CD14-positive monocyte (primary cell): ENCODE measurements around the gene RSAD2. TPM values are rescaled to one million over a fixed set of nuclear protein-coding genes. Genes with fewer than 3 reads are reported as not detected.
"Not testable (repeated sequence)": the region's sequence is repeated elsewhere in the genome, so short reads cannot be mapped to it uniquely, and the experiment has no call there.

Experiments
- DNase-seq, 3 donors: peaks; one replicate each; pipeline ENCODE4 v3.0.0-alpha.2; 2011 to 2022
- H2AFZ ChIP-seq: 2 replicates; pipeline ENCODE4 v1.6.0; 2012; ENCODE audit warnings: mild to moderate bottlenecking, low read depth, low read length, inconsistent platforms; ENCODE audit not compliant: insufficient read depth, poor library complexity, severe bottlenecking
- H3K27ac ChIP-seq, 2 donors: 1 replicate in 1 of 2; 2 replicates in 1 of 2; pipeline ENCODE4 v1.5.1; 2012 to 2013; ENCODE audit warnings: low read length in 2 of 2, control low read depth in 1 of 2, inconsistent platforms in 1 of 2, low read depth in 1 of 2, mild to moderate bottlenecking in 1 of 2
- H3K27me3 ChIP-seq, 2 donors: one replicate each; pipeline versions ENCODE4 v1.6.0 to v1.6.1; 2011 to 2013; ENCODE audit warnings: low read length in 2 of 2; ENCODE audit not compliant: control insufficient read depth in 2 of 2, insufficient read depth in 2 of 2
- H3K36me3 ChIP-seq, 2 donors: replicated peaks in 1 of 2; 1 replicate in 1 of 2; 2 replicates in 1 of 2; pipeline versions ENCODE4 v1.5.1 to v1.6.1; 2012 to 2013; ENCODE audit warnings: low read length in 2 of 2, control low read depth in 1 of 2, inconsistent platforms in 1 of 2, mild to moderate bottlenecking in 1 of 2; ENCODE audit not compliant: insufficient read depth in 2 of 2, control insufficient read depth in 1 of 2
- H3K4me1 ChIP-seq, 2 donors: 1 replicate in 1 of 2; 2 replicates in 1 of 2; pipeline versions ENCODE4 v1.5.1 to v1.6.1; 2012 to 2013; ENCODE audit warnings: low read length in 2 of 2, control low read depth in 1 of 2, inconsistent platforms in 1 of 2, mild to moderate bottlenecking in 1 of 2, moderate library complexity in 1 of 2; ENCODE audit not compliant: insufficient read depth in 2 of 2, control insufficient read depth in 1 of 2
- H3K4me2 ChIP-seq: replicated peaks from 2 replicates; pipeline ENCODE3; 2012; ENCODE audit warnings: low read length, moderate library complexity, mild to moderate bottlenecking; ENCODE audit not compliant: poor library complexity, severe bottlenecking; ENCODE audit errors: extremely low read depth
- H3K4me3 ChIP-seq, 3 experiments: fragments of 200-600 bp in 1 of 3; sonication (generic) in 1 of 3; replicated peaks in 1 of 3; 1 replicate in 2 of 3; 2 replicates in 1 of 3; pipeline ENCODE4 v1.5.1; 2011 to 2013; ENCODE audit warnings: low read length in 3 of 3, mild to moderate bottlenecking in 3 of 3, control low read depth in 2 of 3, low read depth in 2 of 3, inconsistent platforms in 1 of 3, moderate library complexity in 1 of 3
- H3K79me2 ChIP-seq: 2 replicates; pipeline ENCODE4 v1.6.0; 2012; ENCODE audit warnings: mild to moderate bottlenecking, control low read depth, inconsistent platforms, low read length, moderate library complexity; ENCODE audit not compliant: insufficient read depth
- H3K9ac ChIP-seq: 2 replicates; pipeline ENCODE4 v1.6.0; 2017; ENCODE audit warnings: low read length, mild to moderate bottlenecking; ENCODE audit not compliant: insufficient read depth, poor library complexity, severe bottlenecking
- H3K9me3 ChIP-seq, 2 donors: replicated peaks in 1 of 2; 1 replicate in 1 of 2; 2 replicates in 1 of 2; pipeline versions ENCODE4 v1.5.1 to v1.6.1; 2012 to 2013; ENCODE audit warnings: low read length in 2 of 2, control low read depth in 1 of 2; ENCODE audit not compliant: control insufficient read depth in 1 of 2, insufficient read depth in 1 of 2
- H4K20me1 ChIP-seq: 2 replicates; pipeline ENCODE4 v1.6.0; 2012; ENCODE audit warnings: mild to moderate bottlenecking, low read length, control low read depth, moderate library complexity; ENCODE audit not compliant: insufficient read depth
- H3K27ac Mint-ChIP-seq, 7 donors: one replicate each; pipeline ENCODE4 v1.8.0; 2020; ENCODE audit warnings: mild to moderate bottlenecking in 7 of 7, mixed read lengths in 7 of 7, moderate library complexity in 6 of 7, inconsistent platforms in 2 of 7
- H3K27me3 Mint-ChIP-seq, 3 donors: one replicate each; pipeline ENCODE4 v1.8.0; 2021 to 2022; ENCODE audit warnings: low read depth in 3 of 3, mild to moderate bottlenecking in 3 of 3, mixed read lengths in 3 of 3, moderate library complexity in 3 of 3, inconsistent platforms in 1 of 3
- H3K36me3 Mint-ChIP-seq, 2 donors: one replicate each; pipeline ENCODE4 v1.8.0; 2020; ENCODE audit warnings: mixed read lengths in 2 of 2, inconsistent platforms in 1 of 2, mild to moderate bottlenecking in 1 of 2
- H3K4me1 Mint-ChIP-seq: one replicate; pipeline ENCODE4 v1.8.0; 2020; ENCODE audit warnings: mild to moderate bottlenecking, mixed read lengths
- H3K4me3 Mint-ChIP-seq, 2 donors: one replicate each; pipeline ENCODE4 v1.8.0; 2020; ENCODE audit warnings: mild to moderate bottlenecking in 2 of 2, mixed read lengths in 2 of 2, moderate library complexity in 1 of 2
- H3K9me3 Mint-ChIP-seq, 7 donors: one replicate each; pipeline ENCODE4 v1.8.0; 2020 to 2022; ENCODE audit warnings: mixed read lengths in 7 of 7, mild to moderate bottlenecking in 6 of 7, moderate library complexity in 6 of 7, inconsistent platforms in 2 of 7
- WGBS: methylation state at CpG from one replicate; pipeline ENCODE4 v1.1.5; 2013; ENCODE audit warnings: missing lambda C conversion rate; ENCODE audit not compliant: insufficient coverage; 5-methylcytosine and 5-hydroxymethylcytosine counted together
- intact Hi-C, 2 donors: fragments of 100-400 bp; cut with micrococcal nuclease; formaldehyde crosslinking; loops; one replicate each; pipeline versions ENCODE4 v1.15.0 to v1.15.1; 2023
- polyA plus RNA-seq, 3 donors: library from polyadenylated mRNA; depleted of rRNA in 1 of 3; unstranded in 2 of 3; stranded (reverse) in 1 of 3; fragments of 300-500 nt in 2 of 3; fragments of >200 nt in 1 of 3; fragmentation: Illumina TruSeq in 2 of 3; gene quantifications; 1 replicate in 2 of 3; 2 replicates in 1 of 3; pipeline ENCODE4 v1.2.3, GENCODE V29; 2012 to 2021
- TF ChIP-seq, protein P1 (sequence below): fragments of 200-600 bp; IDR thresholded peaks from one replicate; pipeline ENCODE4 v1.8.0; 2022; ENCODE audit warnings: antibody characterized with exemption, mild to moderate bottlenecking

The RSAD2 gene
- polyA plus RNA-seq, 3 donors: 6.0 to 12.6 (median 10.3) TPM

DNA sequence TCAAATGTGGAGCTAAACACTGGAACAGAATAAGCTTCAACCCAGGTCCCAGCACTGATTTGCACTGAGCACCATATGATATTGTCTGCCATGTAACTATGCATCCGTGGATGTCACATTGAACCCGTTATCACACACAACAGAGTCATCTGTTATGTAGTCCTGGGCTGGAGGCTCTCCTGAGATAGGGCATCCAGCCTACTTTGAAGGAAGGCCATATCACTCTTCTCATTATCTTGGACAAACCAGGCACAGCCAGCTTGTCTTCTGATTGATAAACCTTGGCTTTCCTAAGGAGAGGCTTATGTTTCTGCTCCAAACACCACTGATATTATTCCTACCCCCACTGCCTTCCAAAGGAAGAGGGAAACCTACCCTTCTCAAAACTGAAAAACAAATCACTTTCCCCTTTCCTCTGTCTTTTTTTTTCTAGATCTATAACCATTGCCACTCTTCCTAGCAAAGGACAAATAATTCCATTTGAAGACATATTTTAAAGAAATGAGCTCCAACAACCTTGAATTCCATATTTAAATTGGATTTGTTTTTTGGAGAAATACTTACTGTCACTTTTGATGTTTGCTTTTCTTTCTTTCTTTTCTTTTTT lies 16.4 kb downstream of the RSAD2 start:
- Histone ChIP-seq H3K36me3 (peaks cover 0 to 2% of the 10 kb centered on the region in 2 donors), H2AFZ (no peak overlapping the region), H3K4me1 (no peaks in the 10 kb centered on the region), H3K9me3 (no peaks in the 10 kb centered on the region), H3K9ac (no peak overlapping the region), H4K20me1 (no peaks in the 10 kb centered on the region), H3K27me3 (no peaks in the 10 kb centered on the region), H3K4me3 (no peak overlapping the region), H3K79me2 (no peaks in the 10 kb centered on the region), H3K27ac (no peak overlapping the region), H3K4me2 (no peak overlapping the region)
- 93% methylated on average over 2 of the region's 2 CpGs for WGBS
- Mint-ChIP-seq H3K27me3 (peaks cover 0 to 2% (median 0%) of the 10 kb centered on the region in 3 donors), H3K27ac (no peak overlapping the region), H3K4me1 (no peaks in the 10 kb centered on the region), H3K9me3 (no peaks in the 10 kb centered on the region), H3K36me3 (peaks cover 0 to 7% of the 10 kb centered on the region in 2 donors), H3K4me3 (no peak overlapping the region)
- no peak for DNase-seq
- intact Hi-C loops: no loop called here
- TF ChIP-seq, protein P1, sequence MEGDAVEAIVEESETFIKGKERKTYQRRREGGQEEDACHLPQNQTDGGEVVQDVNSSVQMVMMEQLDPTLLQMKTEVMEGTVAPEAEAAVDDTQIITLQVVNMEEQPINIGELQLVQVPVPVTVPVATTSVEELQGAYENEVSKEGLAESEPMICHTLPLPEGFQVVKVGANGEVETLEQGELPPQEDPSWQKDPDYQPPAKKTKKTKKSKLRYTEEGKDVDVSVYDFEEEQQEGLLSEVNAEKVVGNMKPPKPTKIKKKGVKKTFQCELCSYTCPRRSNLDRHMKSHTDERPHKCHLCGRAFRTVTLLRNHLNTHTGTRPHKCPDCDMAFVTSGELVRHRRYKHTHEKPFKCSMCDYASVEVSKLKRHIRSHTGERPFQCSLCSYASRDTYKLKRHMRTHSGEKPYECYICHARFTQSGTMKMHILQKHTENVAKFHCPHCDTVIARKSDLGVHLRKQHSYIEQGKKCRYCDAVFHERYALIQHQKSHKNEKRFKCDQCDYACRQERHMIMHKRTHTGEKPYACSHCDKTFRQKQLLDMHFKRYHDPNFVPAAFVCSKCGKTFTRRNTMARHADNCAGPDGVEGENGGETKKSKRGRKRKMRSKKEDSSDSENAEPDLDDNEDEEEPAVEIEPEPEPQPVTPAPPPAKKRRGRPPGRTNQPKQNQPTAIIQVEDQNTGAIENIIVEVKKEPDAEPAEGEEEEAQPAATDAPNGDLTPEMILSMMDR: no peak

DNA sequence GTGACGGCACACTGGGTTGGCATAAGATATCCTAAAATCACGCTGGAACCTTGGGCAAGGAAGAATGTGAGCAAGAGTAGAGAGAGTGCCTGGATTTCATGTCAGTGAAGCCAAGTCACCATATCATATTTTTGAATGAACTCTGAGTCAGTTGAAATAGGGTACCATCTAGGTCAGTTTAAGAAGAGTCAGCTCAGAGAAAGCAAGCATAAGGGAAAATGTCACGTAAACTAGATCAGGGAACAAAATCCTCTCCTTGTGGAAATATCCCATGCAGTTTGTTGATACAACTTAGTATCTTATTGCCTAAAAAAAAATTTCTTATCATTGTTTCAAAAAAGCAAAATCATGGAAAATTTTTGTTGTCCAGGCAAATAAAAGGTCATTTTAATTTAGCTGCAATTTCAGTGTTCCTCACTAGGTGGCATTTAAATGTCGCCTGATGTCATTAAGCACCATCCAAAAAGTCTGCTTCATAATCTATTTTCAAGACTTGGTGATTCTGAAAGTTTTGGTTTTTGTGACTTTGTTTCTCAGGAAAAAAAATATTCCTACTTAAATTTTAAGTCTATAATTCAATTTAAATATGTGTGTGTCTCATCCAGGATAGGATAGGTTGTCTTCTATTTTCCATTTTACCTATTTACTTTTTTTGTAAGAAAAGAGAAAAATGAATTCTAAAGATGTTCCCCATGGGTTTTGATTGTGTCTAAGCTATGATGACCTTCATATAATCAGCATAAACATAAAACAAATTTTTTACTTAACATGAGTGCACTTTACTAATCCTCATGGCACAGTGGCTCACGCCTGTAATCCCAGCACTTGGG lies 19.6 kb downstream of the RSAD2 start:
- Histone ChIP-seq H3K27me3 (no peaks in the 10 kb centered on the region), H3K27ac (no peak overlapping the region), H3K9ac (no peak overlapping the region), H3K79me2 (no peaks in the 10 kb centered on the region), H3K36me3 (peaks cover 0 to 2% of the 10 kb centered on the region in 2 donors), H3K4me3 (no peak overlapping the region), H3K4me1 (no peaks in the 10 kb centered on the region), H4K20me1 (no peaks in the 10 kb centered on the region), H3K4me2 (no peak overlapping the region), H2AFZ (no peak overlapping the region), H3K9me3 (no peaks in the 10 kb centered on the region)
- Mint-ChIP-seq H3K4me1 (no peaks in the 10 kb centered on the region), H3K27me3 (peaks cover 0 to 3% (median 2%) of the 10 kb centered on the region in 3 donors), H3K4me3 (no peak overlapping the region), H3K9me3 (peaks cover 0 to 8% (median 3%) of the 10 kb centered on the region in 7 donors), H3K27ac (no peak overlapping the region), H3K36me3 (peaks cover 0 to 7% of the 10 kb centered on the region in 2 donors)
- TF ChIP-seq, protein P1: peak; percentile 77
- intact Hi-C loops: no loop called here
- peak in 2 of 3 donors; percentile 16 to 34 for DNase-seq
- WGBS: 100% methylated on average over 3 of the region's 5 CpGs

DNA sequence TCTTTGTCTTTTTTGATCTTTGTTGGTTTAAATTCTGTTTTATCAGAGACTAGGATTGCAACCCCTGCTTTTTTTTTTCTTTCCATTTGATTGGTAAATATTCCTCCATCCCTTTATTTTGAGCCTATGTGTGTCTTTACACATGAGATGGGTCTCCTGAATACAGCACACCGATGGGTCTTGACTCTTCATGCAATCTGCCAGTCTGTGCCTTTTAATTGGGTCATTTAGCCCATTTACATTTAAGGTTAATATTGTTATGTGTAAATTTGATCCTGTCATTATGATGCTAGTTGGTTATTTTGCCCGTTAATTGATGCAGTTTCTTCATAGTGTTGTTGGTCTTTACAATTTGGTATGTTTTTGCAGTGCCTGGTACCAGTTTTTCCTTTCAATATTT lies 25.0 kb downstream of the RSAD2 start:
- H3K9ac ChIP-seq, H3K27me3 Mint-ChIP-seq, H3K4me1 Mint-ChIP-seq, H3K79me2 ChIP-seq, H3K9me3 ChIP-seq, H3K36me3 Mint-ChIP-seq, H3K4me3 ChIP-seq, DNase-seq, H3K27ac Mint-ChIP-seq, H3K4me3 Mint-ChIP-seq, H3K4me1 ChIP-seq, H3K27me3 ChIP-seq, H3K27ac ChIP-seq, H3K36me3 ChIP-seq, intact Hi-C loops, H4K20me1 ChIP-seq, H2AFZ ChIP-seq, H3K4me2 ChIP-seq: not testable (repeated sequence)
- H3K9me3 Mint-ChIP-seq: peaks cover 3 to 11% (median 6%) of the 10 kb centered on the region in 7 donors
- no CpG with 5 or more reads among the region's 2 CpGs for WGBS
